H1 (cell line): ENCODE measurements around the gene CHRNA1. TPM values are rescaled to one million over a fixed set of nuclear protein-coding genes. Genes with fewer than 3 reads are reported as not detected.

Experiments
- CHD7 ChIP-seq: fragments of 300-600 bp; sonication (generic); IDR thresholded peaks from 2 replicates; pipeline ENCODE4 v1.7.1; 2012; ENCODE audit warnings: low read length, moderate library complexity, mild to moderate bottlenecking, inconsistent platforms; ENCODE audit not compliant: insufficient replicate concordance
- CTCF ChIP-seq, 3 experiments: IDR thresholded peaks; 1 replicate in 2 of 3; 2 replicates in 1 of 3; pipeline versions ENCODE4 v1.5.1 to v1.6.1; 2011; ENCODE audit warnings: low read length in 3 of 3, mild to moderate bottlenecking in 3 of 3, inconsistent platforms in 2 of 3, low read depth in 1 of 3, moderate library complexity in 1 of 3; ENCODE audit not compliant: insufficient read depth in 1 of 3; ENCODE audit errors: control extremely low read depth in 1 of 3
- HDAC2 ChIP-seq, 2 experiments: fragments of 300-600 bp in 1 of 2; sonication (generic) in 1 of 2; IDR thresholded peaks; 2 replicates each; pipeline ENCODE4 v1.6.1; 2011 to 2012; ENCODE audit warnings: low read depth in 2 of 2, low read length in 2 of 2, mild to moderate bottlenecking in 2 of 2, moderate library complexity in 2 of 2, borderline replicate concordance in 1 of 2, inconsistent platforms in 1 of 2
- JUN ChIP-seq: IDR thresholded peaks from 2 replicates; pipeline ENCODE4 v1.6.1; 2011; ENCODE audit warnings: low read depth, mild to moderate bottlenecking, improper control_type of control experiment, low read length
- NANOG ChIP-seq: IDR thresholded peaks from 2 replicates; pipeline ENCODE4 v1.6.1; 2011; ENCODE audit warnings: low read length, low read depth, mild to moderate bottlenecking, inconsistent platforms; ENCODE audit not compliant: insufficient read depth, poor library complexity, severe bottlenecking
- SUZ12 ChIP-seq: fragments of 200-600 bp; sonication (generic); IDR thresholded peaks from 2 replicates; pipeline ENCODE4 v1.6.1; 2012; ENCODE audit warnings: mild to moderate bottlenecking, inconsistent platforms, low read length, moderate library complexity, mixed read lengths
- TBP ChIP-seq: IDR thresholded peaks from 2 replicates; pipeline ENCODE4 v1.6.1; 2011; ENCODE audit warnings: low read depth, low read length, improper control_type of control experiment
- polyA plus RNA-seq, 7 experiments: library from polyadenylated mRNA; depleted of rRNA in 3 of 7; stranded (reverse) in 5 of 7; unstranded in 2 of 7; fragments of >200 nt in 5 of 7; fragments of 200-250 nt in 2 of 7; gene quantifications; 1 replicate in 5 of 7; 2 replicates in 1 of 7; 4 replicates in 1 of 7; pipeline versions ENCODE4 v1.2.1 to v1.2.3, GENCODE V29; 2011 to 2013; ENCODE audit warnings: missing spikeins in 2 of 7, mixed read lengths in 2 of 7
- total RNA-seq: library from RNA; stranded (reverse); fragmentation: NEBNext Ultra II Directional; extraction: Animal tissue kit (Norgen Biotek cat#: 25700); gene quantifications from 2 replicates; pipeline ENCODE4 v1.2.1, GENCODE V29; 2021

The CHRNA1 gene
- total and polyA plus RNA-seq, 2 of the 8 experiments (the other 6 are each of a cell fraction or from before 2014, with no cell fraction given), result 0.11 to 0.15 TPM

GRCh38 chr2:174785481-174785880, 21.2 kb upstream of the CHRNA1 start (continued):
- no peak for TF ChIP-seq CHD7
- no peak for TF ChIP-seq CTCF (IDR thresholded peaks at IDR 0.05; ENCODE audit: control extremely low read depth in 1 of 3, insufficient read depth in 1 of 3, low read depth in 1 of 3, low read length in 3 of 3)
- TF ChIP-seq HDAC2 (IDR thresholded peaks at IDR 0.05; ENCODE audit: borderline replicate concordance in 1 of 2, low read depth in 2 of 2, low read length in 2 of 2), result no peak
- TF ChIP-seq TBP, result no peak
- no peak for TF ChIP-seq SUZ12
- TF ChIP-seq JUN, result no peak
- TF ChIP-seq NANOG, result no peak
